ENCODE results near the gene ERCC3. TPM values are rescaled to one million over a fixed set of nuclear protein-coding genes. Genes with fewer than 3 reads are reported as not detected.

The ERCC3 gene
- total and polyA plus RNA-seq, 8 donors: 16.5 to 103 (median 34.5) TPM

Small RNAs within 50 kb of the gene (small RNA-seq; reads per million reads assigned to genes)
- 0 reads per million in 4 donors for gene RNU6-1147P

Other genes with a start within 250 kb of the ERCC3 start
- 100 to 1,000 TPM in 1 of 5 donors, 10 to 100 TPM in 4; 39.1 to 175 (median 45.1) TPM for gene BIN1, start 187.0 kb downstream of the ERCC3 start, total RNA-seq
- 10 to 100 TPM; 47.8 to 49.6 (median 47.8) TPM for gene BIN1, start 187.0 kb downstream of the ERCC3 start, polyA plus RNA-seq
- gene CYP27C1, start 73.8 kb downstream of the ERCC3 start, total RNA-seq: 1 to 10 TPM in 1 of 5 donors, not detected in 4; 3.5 TPM
- gene CYP27C1, start 73.8 kb downstream of the ERCC3 start, polyA plus RNA-seq: under 1 TPM; 0.25 to 0.50 (median 0.31) TPM
- 100 to 1,000 TPM in 1 of 5 donors, 10 to 100 TPM in 4; 50.2 to 141 (median 61.1) TPM for gene MAP3K2, start 93.8 kb upstream of the ERCC3 start, total RNA-seq
- 1 to 10 TPM; 3.8 to 7.4 (median 6.7) TPM for gene MAP3K2, start 93.8 kb upstream of the ERCC3 start, polyA plus RNA-seq
- gene PROC, start 124.3 kb upstream of the ERCC3 start, total RNA-seq: 1 to 10 TPM in 4 of 5 donors, not detected in 1; 1.2 to 6.8 (median 4.5) TPM
- gene PROC, start 124.3 kb upstream of the ERCC3 start, polyA plus RNA-seq: 1 to 10 TPM; 2.1 to 5.0 (median 4.6) TPM
- gene IWS1, start 232.3 kb upstream of the ERCC3 start, total RNA-seq: 100 to 1,000 TPM in 2 of 5 donors, 10 to 100 TPM in 3; 27.4 to 145 (median 92.2) TPM
- gene IWS1, start 232.3 kb upstream of the ERCC3 start, polyA plus RNA-seq: 10 to 100 TPM; 18.7 to 20.7 (median 20.6) TPM
- 100 to 1,000 TPM in 1 of 5 donors, 1 to 10 TPM in 1, under 1 TPM in 1, not detected in 2; under 0.01 to 155 (median 2.8) TPM for gene MYO7B, start 241.5 kb upstream of the ERCC3 start, total RNA-seq
- gene MYO7B, start 241.5 kb upstream of the ERCC3 start, polyA plus RNA-seq: under 1 TPM; 0.31 to 0.50 (median 0.46) TPM

Measured in stomach (tissue), 8 donors.